Tibial artery (tissue), 4 donors: ENCODE data around the gene KSR1.

ENCODE experiments used
- DNase-seq, 2 donors: peaks; one replicate each; pipeline ENCODE4 v3.0.0-alpha.2; 2019
- H3K27ac ChIP-seq, 2 donors: fragments of 200-600 bp; sonication (generic) in 1 of 2; 1 replicate in 1 of 2; 2 replicates in 1 of 2; pipeline ENCODE4 v1.5.1; 2018 to 2019; ENCODE audit warnings: mild to moderate bottlenecking in 1 of 2
- H3K27me3 ChIP-seq, 2 donors: fragments of 200-600 bp; sonication (generic) in 1 of 2; one replicate each; pipeline versions ENCODE4 v1.5.1 to v1.6.0; 2016 to 2019
- H3K36me3 ChIP-seq, 3 donors: fragments of 200-600 bp; sonication (generic) in 2 of 3; one replicate each; pipeline ENCODE4 v1.5.1; 2016 to 2019; ENCODE audit warnings: mild to moderate bottlenecking in 2 of 3
- H3K4me1 ChIP-seq, 4 donors: fragments of 200-600 bp; sonication (generic) in 2 of 4; 1 replicate in 3 of 4; 2 replicates in 1 of 4; pipeline ENCODE4 v1.5.1; 2016 to 2019
- H3K4me3 ChIP-seq, 2 donors: fragments of 200-600 bp; sonication (generic) in 1 of 2; 1 replicate in 1 of 2; 2 replicates in 1 of 2; pipeline ENCODE4 v1.5.1; 2018 to 2019; ENCODE audit warnings: mild to moderate bottlenecking in 2 of 2
- H3K9me3 ChIP-seq, 3 donors: fragments of 200-600 bp; sonication (generic) in 1 of 3; one replicate each; pipeline ENCODE4 v1.5.1; 2016 to 2019
- intact Hi-C: fragments of 100-400 bp; cut with DNase I; formaldehyde crosslinking; loops from one replicate; pipeline ENCODE4 v1.15.0; 2023; ENCODE audit warnings: low total_unique reads
- TF ChIP-seq, protein P1 (sequence below), 2 experiments: fragments of 200-600 bp in 1 of 2; fragments of 450-650 bp in 1 of 2; IDR thresholded peaks; one replicate each; pipeline ENCODE4 v1.5.1; 2017 to 2019; ENCODE audit warnings: antibody characterized with exemption in 2 of 2, mild to moderate bottlenecking in 1 of 2, moderate library complexity in 1 of 2

KSR1 gene

DNA sequence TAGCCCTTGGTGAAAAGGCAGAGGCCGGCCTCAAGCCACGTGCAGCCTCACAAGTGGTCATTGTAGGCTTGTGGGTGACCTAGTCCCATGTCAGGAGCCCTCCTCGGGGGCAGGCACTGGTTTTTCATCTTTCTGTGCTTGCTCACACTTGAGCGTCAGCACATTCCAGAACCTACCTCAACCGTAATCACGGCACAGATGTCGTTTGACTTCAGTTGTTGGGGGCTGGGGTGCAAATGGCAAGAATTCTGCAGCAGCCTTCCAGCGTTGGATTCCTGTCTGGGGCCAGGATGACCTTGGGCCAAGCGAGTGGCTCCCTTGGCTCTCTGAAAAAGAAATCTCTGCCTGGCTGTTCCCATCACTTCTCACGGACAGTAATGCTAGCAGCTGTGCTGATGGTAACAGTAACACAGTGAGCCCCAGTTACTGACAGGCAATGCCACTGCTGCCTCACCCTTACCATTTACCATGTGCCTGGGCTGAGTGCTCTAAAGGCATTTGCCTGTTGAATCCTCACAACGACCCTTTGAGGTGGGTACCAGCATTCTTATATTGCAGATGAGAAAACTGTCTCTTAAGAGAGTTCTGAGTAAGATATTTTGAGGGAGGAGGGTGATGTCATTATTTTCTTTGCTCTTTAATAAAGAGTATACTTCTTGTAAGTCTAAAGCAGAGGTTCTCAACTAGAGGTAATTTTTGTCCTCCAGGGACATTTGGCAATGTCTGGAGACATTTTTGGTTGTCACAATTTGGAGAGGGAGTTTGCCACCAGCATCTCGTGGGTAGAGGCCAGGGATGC, 46.5 kb downstream of the KSR1 start:
- Histone ChIP-seq H3K4me1 (peaks cover 0 to 17% (median 14%) of the 10 kb centered on the region in 4 donors), H3K27ac (peak overlapping the region in 1 of 2 donors; percentile 1), H3K4me3 (no peak overlapping the region), H3K9me3 (no peaks in the 10 kb centered on the region), H3K36me3 (no peaks in the 10 kb centered on the region), H3K27me3 (no peaks in the 10 kb centered on the region)
- TF ChIP-seq, protein P1, sequence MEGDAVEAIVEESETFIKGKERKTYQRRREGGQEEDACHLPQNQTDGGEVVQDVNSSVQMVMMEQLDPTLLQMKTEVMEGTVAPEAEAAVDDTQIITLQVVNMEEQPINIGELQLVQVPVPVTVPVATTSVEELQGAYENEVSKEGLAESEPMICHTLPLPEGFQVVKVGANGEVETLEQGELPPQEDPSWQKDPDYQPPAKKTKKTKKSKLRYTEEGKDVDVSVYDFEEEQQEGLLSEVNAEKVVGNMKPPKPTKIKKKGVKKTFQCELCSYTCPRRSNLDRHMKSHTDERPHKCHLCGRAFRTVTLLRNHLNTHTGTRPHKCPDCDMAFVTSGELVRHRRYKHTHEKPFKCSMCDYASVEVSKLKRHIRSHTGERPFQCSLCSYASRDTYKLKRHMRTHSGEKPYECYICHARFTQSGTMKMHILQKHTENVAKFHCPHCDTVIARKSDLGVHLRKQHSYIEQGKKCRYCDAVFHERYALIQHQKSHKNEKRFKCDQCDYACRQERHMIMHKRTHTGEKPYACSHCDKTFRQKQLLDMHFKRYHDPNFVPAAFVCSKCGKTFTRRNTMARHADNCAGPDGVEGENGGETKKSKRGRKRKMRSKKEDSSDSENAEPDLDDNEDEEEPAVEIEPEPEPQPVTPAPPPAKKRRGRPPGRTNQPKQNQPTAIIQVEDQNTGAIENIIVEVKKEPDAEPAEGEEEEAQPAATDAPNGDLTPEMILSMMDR (IDR thresholded peaks at IDR 0.05) = no peak
- no peak for DNase-seq
- intact Hi-C loops = no loop called here

GRCh38 chr17:27503611-27504010, 47.4 kb downstream of the KSR1 start:
- H3K9me3 ChIP-seq = no peaks in the 10 kb centered on the region
- TF ChIP-seq, protein P1 (IDR thresholded peaks at IDR 0.05) = no peak
- no peak overlapping the region for H3K4me3 ChIP-seq
- H3K36me3 ChIP-seq = no peaks in the 10 kb centered on the region
- intact Hi-C loops = no loop called here
- H3K27ac ChIP-seq = no peak overlapping the region
- H3K27me3 ChIP-seq = no peaks in the 10 kb centered on the region
- peaks cover 0 to 19% (median 14%) of the 10 kb centered on the region in 4 donors for H3K4me1 ChIP-seq
- DNase-seq = no peak

DNA sequence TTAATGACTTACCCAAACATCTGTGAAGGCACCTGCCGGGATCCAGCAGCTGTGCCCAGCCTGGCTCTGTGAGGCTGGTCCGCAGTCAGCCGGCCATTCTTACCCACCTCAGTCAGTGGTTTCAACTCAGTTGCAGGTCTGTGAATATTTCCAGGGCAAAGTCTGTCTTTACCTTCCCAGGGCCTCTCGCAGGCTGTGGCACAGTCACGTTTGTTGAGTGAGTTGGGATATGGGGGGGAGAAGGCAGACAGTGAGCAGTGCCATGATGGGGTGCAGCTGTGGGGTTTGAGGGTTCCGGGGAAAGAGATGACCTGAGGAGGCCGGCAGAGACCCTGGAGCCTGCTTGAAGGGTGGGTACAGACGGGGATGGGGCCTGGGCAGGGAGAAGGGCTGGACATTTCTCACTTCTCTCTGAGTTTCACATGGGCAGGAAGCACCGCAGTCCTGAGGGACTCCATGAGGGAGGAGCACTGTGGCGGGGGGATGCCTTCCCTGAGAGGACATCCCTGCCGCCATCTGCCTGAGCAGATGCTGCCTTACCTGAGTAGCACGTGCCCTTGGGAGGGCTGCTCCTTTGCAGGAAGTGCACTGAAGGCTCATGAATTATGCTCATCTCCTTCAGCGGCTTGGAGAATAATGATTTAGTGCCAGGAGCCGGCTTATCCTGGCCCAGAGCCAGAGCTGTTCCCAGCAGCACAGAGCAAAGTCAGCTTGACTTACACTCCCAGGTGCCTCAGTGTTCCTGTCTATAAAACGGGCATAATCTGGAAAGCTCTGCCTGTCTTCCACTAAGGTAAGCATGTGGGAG, 48.1 kb downstream of the KSR1 start:
- Histone ChIP-seq H3K36me3 (no peaks in the 10 kb centered on the region), H3K27me3 (no peaks in the 10 kb centered on the region)
- no peak for DNase-seq

DNA sequence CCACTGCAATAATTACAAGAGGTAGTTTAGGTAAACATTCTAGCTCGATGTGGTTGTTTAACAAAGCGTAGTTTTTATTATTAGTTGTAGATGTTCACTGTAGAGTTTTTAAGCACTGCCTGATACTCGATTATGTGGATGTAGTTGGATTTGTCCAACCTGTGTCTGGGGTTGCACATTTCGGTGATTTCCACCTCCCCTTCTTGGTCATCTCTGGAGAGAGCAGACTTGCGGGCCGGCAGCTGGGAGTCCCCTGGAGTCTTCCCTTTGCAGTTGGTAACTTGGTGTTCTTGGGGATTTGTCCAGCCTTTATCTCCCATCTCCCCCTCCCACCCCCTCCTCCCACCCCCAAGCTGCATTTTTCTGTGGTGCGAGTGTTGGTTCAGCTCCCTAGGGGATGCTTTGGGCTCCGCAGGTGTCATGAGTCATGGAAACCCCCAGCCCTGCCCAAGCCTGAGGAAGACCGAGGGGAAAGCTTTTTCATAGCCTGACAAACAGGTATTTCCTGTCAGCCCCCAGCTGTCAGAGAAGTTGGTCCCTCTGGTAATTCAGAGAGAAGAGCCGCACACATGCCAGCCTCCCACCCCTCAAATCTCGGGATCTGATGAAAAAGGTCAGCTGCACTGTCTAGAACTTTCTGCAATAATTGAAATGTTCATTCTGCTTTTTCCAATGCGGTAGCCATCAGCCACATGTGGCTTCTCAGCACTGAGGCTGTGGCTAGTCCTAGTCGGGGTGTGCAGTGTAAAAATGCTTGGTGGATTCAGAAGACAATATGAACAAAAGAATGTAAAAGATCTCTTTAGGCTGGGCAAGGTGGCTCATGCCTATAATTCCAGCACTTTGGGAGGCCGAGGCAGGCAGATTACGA, 50.3 kb downstream of the KSR1 start:
- no peaks in the 10 kb centered on the region for H3K27me3 ChIP-seq
- DNase-seq = no peak
- TF ChIP-seq, protein P1 (IDR thresholded peaks at IDR 0.05) = no peak
- peaks cover 0 to 30% (median 17%) of the 10 kb centered on the region in 4 donors for H3K4me1 ChIP-seq
- H3K27ac ChIP-seq = no peak overlapping the region
- intact Hi-C loops = no loop called here
- no peak overlapping the region for H3K4me3 ChIP-seq
- H3K9me3 ChIP-seq = no peaks in the 10 kb centered on the region
- H3K36me3 ChIP-seq = no peaks in the 10 kb centered on the region

More for the DNA sequence above, 48.1 kb downstream of the KSR1 start:
- Histone ChIP-seq H3K27ac (no peak overlapping the region), H3K4me1 (peaks cover 0 to 24% (median 17%) of the 10 kb centered on the region in 4 donors), H3K4me3 (no peak overlapping the region), H3K9me3 (no peaks in the 10 kb centered on the region)
- intact Hi-C loops = no loop called here
- TF ChIP-seq, protein P1 (IDR thresholded peaks at IDR 0.05) = no peak

GRCh38 chr17:27511168-27511883, 55.1 kb downstream of the KSR1 start:
- Histone ChIP-seq H3K4me3 (no peak overlapping the region), H3K4me1 (peaks cover 0 to 15% (median 3%) of the 10 kb centered on the region in 4 donors), H3K27me3 (no peaks in the 10 kb centered on the region), H3K36me3 (no peaks in the 10 kb centered on the region), H3K9me3 (no peaks in the 10 kb centered on the region), H3K27ac (no peak overlapping the region)
- no peak for DNase-seq
- TF ChIP-seq, protein P1 (IDR thresholded peaks at IDR 0.05) = no peak
- intact Hi-C loops = no loop called here
